ENCODE results near the gene AOC1. TPM values are rescaled to one million over a fixed set of nuclear protein-coding genes. Genes with fewer than 3 reads are reported as not detected.

The AOC1 gene
- not detected for polyA plus RNA-seq (2013, experiment 1 of 2)
- not detected for polyA plus RNA-seq (2013, experiment 2 of 2)

GRCh38 chr7:150852371-150852905 lies at the start of gene AOC1:
TSS of gene AOC1 (plus strand) at chr7:150852517. CDS start at chr7:150856471, 3,954 bp downstream.
- Histone ChIP-seq H3K4me1 (ENCODE audit: control insufficient read depth in 2 of 2, insufficient read depth in 1 of 2, low read depth in 1 of 2, low read length in 2 of 2) (peaks cover 0 to 2% of the 10 kb centered on the region in 2 donors), H3K18ac (ENCODE audit: low read length) (peak within 1 kb of the TSS; percentile 36), H2AFZ (ENCODE audit: low read length) (no peak within 1 kb of the TSS), H2BK120ac (ENCODE audit: low read depth, low read length) (no peak within 1 kb of the TSS), H2BK5ac (ENCODE audit: low read length) (no peak within 1 kb of the TSS), H3K14ac (ENCODE audit: low read length) (peak within 1 kb of the TSS; percentile 6), H3K27ac (replicated peaks; ENCODE audit: low read length) (no peak within 1 kb of the TSS), H3K4ac (ENCODE audit: low read length) (no peak within 1 kb of the TSS), H2BK12ac (ENCODE audit: low read length) (no peak within 1 kb of the TSS), H3K27me3 (ENCODE audit: control insufficient read depth in 3 of 3, insufficient read depth in 3 of 3, low read depth in 1 of 3, low read length in 3 of 3) (peaks cover 0 to 27% (median 0%) of the 10 kb centered on the region in 3 experiments), H3K4me2 (ENCODE audit: insufficient read depth, low read length, poor library complexity, severe bottlenecking) (no peak within 1 kb of the TSS), H3K4me3 (ENCODE audit: low read length in 2 of 2) (no peak within 1 kb of the TSS), H3K9ac (ENCODE audit: low read depth, low read length, poor library complexity) (no peak within 1 kb of the TSS), H3K9me3 (replicated peaks in 1 of 2; ENCODE audit: control insufficient read depth in 2 of 2, insufficient read depth in 1 of 2, low read depth in 1 of 2, low read length in 2 of 2) (no peaks in the 10 kb centered on the region), H3K36me3 (replicated peaks in 1 of 2; ENCODE audit: control insufficient read depth in 2 of 2, insufficient read depth in 2 of 2, low read length in 2 of 2) (no peaks in the 10 kb centered on the region), H3K23ac (ENCODE audit: low read depth, low read length, poor library complexity) (no peak within 1 kb of the TSS), H3K79me1 (ENCODE audit: low read depth, low read length) (no peaks in the 10 kb centered on the region), H4K91ac (ENCODE audit: low read depth, low read length, poor library complexity) (no peak within 1 kb of the TSS), H2AK5ac (ENCODE audit: low read depth, low read length) (no peak within 1 kb of the TSS), H2BK15ac (ENCODE audit: low read length) (no peak within 1 kb of the TSS), H4K8ac (ENCODE audit: low read depth, low read length) (no peak within 1 kb of the TSS)
- no peak for DNase-seq (ENCODE audit: low spot score)
- WGBS, 2 donors (ENCODE audit: extremely low coverage in 2 of 2, insufficient read length in 2 of 2, insufficient replicate concordance in 1 of 2), result no CpG with 5 or more reads among the region's 8 CpGs

DNA sequence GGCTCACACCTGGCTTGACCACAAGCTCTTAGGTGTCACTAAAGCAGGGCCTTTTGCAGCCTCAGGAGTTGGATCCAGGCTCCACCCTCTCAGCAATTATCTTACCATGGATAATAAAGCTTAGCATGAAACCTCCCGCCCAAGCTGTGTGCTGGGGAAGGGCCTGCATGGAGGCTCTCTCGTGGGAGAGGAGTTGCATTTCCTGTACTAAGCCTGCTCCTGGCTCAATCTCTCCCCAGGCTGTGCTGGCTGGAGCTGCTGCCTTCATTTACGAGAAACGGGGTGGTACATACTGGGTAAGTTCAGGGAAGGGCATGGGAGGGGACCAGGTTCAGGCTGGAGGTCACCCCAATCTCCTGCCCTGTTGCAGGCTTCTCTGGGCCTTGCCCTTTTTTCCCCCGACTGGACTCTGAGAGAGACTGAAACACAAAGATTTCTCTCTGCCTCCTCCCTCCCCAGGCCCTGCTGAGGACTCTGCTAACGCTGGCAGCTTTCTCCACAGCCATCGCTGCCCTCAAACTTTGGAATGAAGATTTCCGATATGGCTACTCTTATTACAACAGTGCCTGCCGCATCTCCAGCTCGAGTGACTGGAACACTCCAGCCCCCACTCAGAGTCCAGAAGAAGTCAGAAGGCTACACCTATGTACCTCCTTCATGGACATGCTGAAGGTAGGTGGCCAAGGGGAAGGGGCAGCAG lies 49.0 kb upstream of the AOC1 start:
- Histone ChIP-seq H3K36me3 (replicated peaks in 1 of 2; ENCODE audit: control insufficient read depth in 2 of 2, insufficient read depth in 2 of 2, low read length in 2 of 2) (no peaks in the 10 kb centered on the region), H2BK120ac (ENCODE audit: low read depth, low read length) (no peak overlapping the region), H3K14ac (ENCODE audit: low read length) (no peak overlapping the region), H3K18ac (ENCODE audit: low read length) (no peak overlapping the region), H3K4ac (ENCODE audit: low read length) (no peak overlapping the region), H3K9me3 (replicated peaks in 1 of 2; ENCODE audit: control insufficient read depth in 2 of 2, insufficient read depth in 1 of 2, low read depth in 1 of 2, low read length in 2 of 2) (peaks cover 0 to 2% of the 10 kb centered on the region in 2 donors), H2BK12ac (ENCODE audit: low read length) (no peak overlapping the region), H3K27ac (replicated peaks; ENCODE audit: low read length) (no peak overlapping the region), H2BK15ac (ENCODE audit: low read length) (no peak overlapping the region), H4K8ac (ENCODE audit: low read depth, low read length) (no peak overlapping the region), H3K4me2 (ENCODE audit: insufficient read depth, low read length, poor library complexity, severe bottlenecking) (no peak overlapping the region), H3K27me3 (ENCODE audit: control insufficient read depth in 3 of 3, insufficient read depth in 3 of 3, low read depth in 1 of 3, low read length in 3 of 3) (peaks cover 13 to 55% (median 35%) of the 10 kb centered on the region in 3 experiments), H2AK5ac (ENCODE audit: low read depth, low read length) (no peak overlapping the region), H4K91ac (ENCODE audit: low read depth, low read length, poor library complexity) (no peak overlapping the region), H3K9ac (ENCODE audit: low read depth, low read length, poor library complexity) (no peak overlapping the region), H3K4me1 (ENCODE audit: control insufficient read depth in 2 of 2, insufficient read depth in 1 of 2, low read depth in 1 of 2, low read length in 2 of 2) (peaks cover 0 to 2% of the 10 kb centered on the region in 2 donors), H2AFZ (ENCODE audit: low read length) (no peak overlapping the region), H3K79me1 (ENCODE audit: low read depth, low read length) (no peaks in the 10 kb centered on the region), H2BK5ac (ENCODE audit: low read length) (no peak overlapping the region), H3K23ac (ENCODE audit: low read depth, low read length, poor library complexity) (no peak overlapping the region), H3K4me3 (ENCODE audit: low read length in 2 of 2) (no peak overlapping the region)
- DNase-seq (ENCODE audit: low spot score), result no peak
- no CpG with 5 or more reads among the region's 10 CpGs for WGBS, 2 donors (ENCODE audit: extremely low coverage in 2 of 2, insufficient read length in 2 of 2, insufficient replicate concordance in 1 of 2)

- Histone ChIP-seq H3K27ac (replicated peaks; ENCODE audit: low read length) (no peak overlapping the region), H3K4me3 (ENCODE audit: low read length in 2 of 2) (no peak overlapping the region), H3K23ac (ENCODE audit: low read depth, low read length, poor library complexity) (no peak overlapping the region), H3K18ac (ENCODE audit: low read length) (no peak overlapping the region), H2BK12ac (ENCODE audit: low read length) (no peak overlapping the region), H2BK5ac (ENCODE audit: low read length) (no peak overlapping the region), H3K27me3 (ENCODE audit: control insufficient read depth in 3 of 3, insufficient read depth in 3 of 3, low read depth in 1 of 3, low read length in 3 of 3) (peaks cover 13 to 40% (median 25%) of the 10 kb centered on the region in 3 experiments), H2BK120ac (ENCODE audit: low read depth, low read length) (no peak overlapping the region), H4K91ac (ENCODE audit: low read depth, low read length, poor library complexity) (no peak overlapping the region), H3K4me1 (ENCODE audit: control insufficient read depth in 2 of 2, insufficient read depth in 1 of 2, low read depth in 1 of 2, low read length in 2 of 2) (peaks cover 0 to 2% of the 10 kb centered on the region in 2 donors), H3K4me2 (ENCODE audit: insufficient read depth, low read length, poor library complexity, severe bottlenecking) (no peak overlapping the region), H2AK5ac (ENCODE audit: low read depth, low read length) (no peak overlapping the region), H2AFZ (ENCODE audit: low read length) (no peak overlapping the region), H3K79me1 (ENCODE audit: low read depth, low read length) (no peaks in the 10 kb centered on the region), H3K9ac (ENCODE audit: low read depth, low read length, poor library complexity) (no peak overlapping the region), H3K14ac (ENCODE audit: low read length) (no peak overlapping the region), H3K4ac (ENCODE audit: low read length) (no peak overlapping the region), H3K9me3 (replicated peaks in 1 of 2; ENCODE audit: control insufficient read depth in 2 of 2, insufficient read depth in 1 of 2, low read depth in 1 of 2, low read length in 2 of 2) (peaks cover 0 to 2% of the 10 kb centered on the region in 2 donors), H4K8ac (ENCODE audit: low read depth, low read length) (no peak overlapping the region), H3K36me3 (replicated peaks in 1 of 2; ENCODE audit: control insufficient read depth in 2 of 2, insufficient read depth in 2 of 2, low read length in 2 of 2) (no peaks in the 10 kb centered on the region), H2BK15ac (ENCODE audit: low read length) (no peak overlapping the region)
- no CpG with 5 or more reads among the region's 5 CpGs for WGBS, 2 donors (ENCODE audit: extremely low coverage in 2 of 2, insufficient read length in 2 of 2, insufficient replicate concordance in 1 of 2)
- DNase-seq (ENCODE audit: low spot score), result no peak
Measured at GRCh38 chr7:150804802-150805201, 47.5 kb upstream of the AOC1 start.

GRCh38 chr7:150805864-150806263 lies 46.5 kb upstream of the AOC1 start:
- Histone ChIP-seq H2BK12ac (ENCODE audit: low read length) (no peak overlapping the region), H3K9ac (ENCODE audit: low read depth, low read length, poor library complexity) (no peak overlapping the region), H2AFZ (ENCODE audit: low read length) (no peak overlapping the region), H3K18ac (ENCODE audit: low read length) (no peak overlapping the region), H3K4me2 (ENCODE audit: insufficient read depth, low read length, poor library complexity, severe bottlenecking) (no peak overlapping the region), H3K36me3 (replicated peaks in 1 of 2; ENCODE audit: control insufficient read depth in 2 of 2, insufficient read depth in 2 of 2, low read length in 2 of 2) (no peaks in the 10 kb centered on the region), H3K27ac (replicated peaks; ENCODE audit: low read length) (no peak overlapping the region), H4K8ac (ENCODE audit: low read depth, low read length) (no peak overlapping the region), H2AK5ac (ENCODE audit: low read depth, low read length) (no peak overlapping the region), H3K4me3 (ENCODE audit: low read length in 2 of 2) (no peak overlapping the region), H2BK120ac (ENCODE audit: low read depth, low read length) (no peak overlapping the region), H4K91ac (ENCODE audit: low read depth, low read length, poor library complexity) (no peak overlapping the region), H3K4ac (ENCODE audit: low read length) (no peak overlapping the region), H3K27me3 (ENCODE audit: control insufficient read depth in 3 of 3, insufficient read depth in 3 of 3, low read depth in 1 of 3, low read length in 3 of 3) (peaks cover 4 to 30% (median 15%) of the 10 kb centered on the region in 3 experiments), H3K14ac (ENCODE audit: low read length) (no peak overlapping the region), H3K4me1 (ENCODE audit: control insufficient read depth in 2 of 2, insufficient read depth in 1 of 2, low read depth in 1 of 2, low read length in 2 of 2) (peaks cover 0 to under 1% of the 10 kb centered on the region in 2 donors), H3K9me3 (replicated peaks in 1 of 2; ENCODE audit: control insufficient read depth in 2 of 2, insufficient read depth in 1 of 2, low read depth in 1 of 2, low read length in 2 of 2) (peaks cover 0 to 2% of the 10 kb centered on the region in 2 donors), H3K23ac (ENCODE audit: low read depth, low read length, poor library complexity) (no peak overlapping the region), H2BK5ac (ENCODE audit: low read length) (no peak overlapping the region), H2BK15ac (ENCODE audit: low read length) (no peak overlapping the region), H3K79me1 (ENCODE audit: low read depth, low read length) (no peaks in the 10 kb centered on the region)
- DNase-seq (ENCODE audit: low spot score), result no peak

Measured in neuronal stem cell (in vitro differentiated cells).